ENCODE results near the gene ZNF385B. TPM values are rescaled to one million over a fixed set of nuclear protein-coding genes. Genes with fewer than 3 reads are reported as not detected.
A peak's percentile ranks its signal among the peaks of the same experiment; 100 is the strongest.

The ZNF385B gene
- total RNA-seq, 1 experiment from 2014 or later, result 2.2 TPM

GRCh38 chr2:179596018-179596417 is 265.4 kb downstream of the ZNF385B start:
- Mint-ChIP-seq H3K27ac (no peak overlapping the region), H3K9me3 (no peaks in the 10 kb centered on the region), H3K27me3 (ENCODE audit: low read depth) (no peaks in the 10 kb centered on the region), H3K4me1 (peaks cover 21% of the 10 kb centered on the region), H3K4me3 (no peak overlapping the region), H3K36me3 (no peaks in the 10 kb centered on the region)
- CTCF ChIA-PET, result interaction anchor here (1.4 kb wide), 1 partner anchor 32 kb away, joined by 3 read pairs; no protein-coding TSS in a partner anchor
- POLR2A ChIA-PET, result no interaction called here
- ATAC-seq (no peak), DNase-seq (ENCODE audit: low spot score) (no peak)
- no peak for TF ChIP-seq FOXP4 (CRISPR knock-in tag; IDR thresholded peaks at IDR 0.05)

GRCh38 chr2:179595284-179595683 is 266.1 kb downstream of the ZNF385B start:
- POLR2A ChIA-PET, result no interaction called here
- ATAC-seq (peak; percentile 77), DNase-seq (ENCODE audit: low spot score) (peak; percentile 18)
- no peaks in the 10 kb centered on the region for H3K36me3 Mint-ChIP-seq
- H3K27me3 Mint-ChIP-seq (ENCODE audit: low read depth), result no peaks in the 10 kb centered on the region
- no peaks in the 10 kb centered on the region for H3K9me3 Mint-ChIP-seq
- CTCF ChIA-PET, result interaction anchor here (1.4 kb wide), 1 partner anchor 32 kb away, joined by 3 read pairs; no protein-coding TSS in a partner anchor
- TF ChIP-seq USF2 (CRISPR knock-in tag; IDR thresholded peaks at IDR 0.05), result peak; percentile 63
- no peak for TF ChIP-seq E2F1 (CRISPR knock-in tag; IDR thresholded peaks at IDR 0.05)
- no peak for TF ChIP-seq STAT6 (CRISPR knock-in tag; conservative IDR thresholded peaks at IDR 0.05; ENCODE audit: low read depth)
- TF ChIP-seq ATF2 (CRISPR knock-in tag; IDR thresholded peaks at IDR 0.05; ENCODE audit: borderline replicate concordance, low read depth), result no peak
- 0 out of 2 replicates have a peak, but pooled peaks have one; percentile 51 for TF ChIP-seq USF1 (CRISPR knock-in tag; IDR thresholded peaks at IDR 0.05)
- no peak overlapping the region for H3K27ac Mint-ChIP-seq
- no peak overlapping the region for H3K4me3 Mint-ChIP-seq
- H3K4me1 Mint-ChIP-seq, result peaks cover 27% of the 10 kb centered on the region

GRCh38 chr2:179594268-179595112 is 266.9 kb downstream of the ZNF385B start:
- Mint-ChIP-seq H3K9me3 (no peaks in the 10 kb centered on the region), H3K4me1 (peaks cover 35% of the 10 kb centered on the region), H3K27me3 (ENCODE audit: low read depth) (no peaks in the 10 kb centered on the region), H3K36me3 (no peaks in the 10 kb centered on the region), H3K4me3 (no peak overlapping the region), H3K27ac (no peak overlapping the region)
- TF ChIP-seq TEAD4 (CRISPR knock-in tag; IDR thresholded peaks at IDR 0.05), result no peak
- DNase-seq (ENCODE audit: low spot score) (no peak), ATAC-seq (no peak)
- CTCF ChIA-PET, result interaction anchor here (1.4 kb wide), 1 partner anchor 31 kb away, joined by 3 read pairs; no protein-coding TSS in a partner anchor
- POLR2A ChIA-PET, result no interaction called here
